Measurements from ENCODE around the gene PBX1. TPM values are rescaled to one million over a fixed set of nuclear protein-coding genes. Genes with fewer than 3 reads are reported as not detected.

PBX1 gene
- total and polyA plus RNA-seq, 10 of the 15 experiments (the other 5 are each of a cell fraction or from before 2014, with no cell fraction given) = 0.05 to 0.28 (median 0.11) TPM; not detected in 5

DNA sequence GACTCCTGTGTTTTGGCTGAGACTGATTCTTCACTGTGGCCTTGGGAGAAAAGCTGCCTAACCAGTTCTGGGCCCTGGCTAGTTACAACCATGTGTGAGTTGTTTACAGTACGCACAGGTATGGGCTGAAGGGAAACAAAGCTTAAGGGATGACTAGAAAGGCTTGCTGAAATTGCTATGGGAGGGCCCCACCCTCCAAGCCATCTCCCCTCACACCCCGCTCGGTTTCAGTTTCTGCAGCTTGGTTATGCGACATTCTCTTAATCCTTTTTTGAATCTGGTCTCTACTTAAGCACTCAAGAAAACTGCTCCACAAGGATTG lies 43.1 kb downstream of the PBX1 start:
- intact Hi-C loops (cut with micrococcal nuclease; ENCODE audit: unreplicated experiment) = no loop called here
- no peaks in the 10 kb centered on the region for H3K4me1 ChIP-seq (ENCODE audit: control insufficient read depth, insufficient read depth, low read length)
- no peak overlapping the region for H3K4me3 ChIP-seq
- ATAC-seq (no peak), DNase-seq (ENCODE audit: low read depth, low spot score) (no peak), FAIRE-seq (no peak)
- no peaks in the 10 kb centered on the region for H3K79me2 ChIP-seq (ENCODE audit: control insufficient read depth, insufficient read depth, low read length)
- no peaks in the 10 kb centered on the region for H4K20me1 ChIP-seq (ENCODE audit: control insufficient read depth, insufficient read depth)
- 77% methylated on average over 4 of the region's 4 CpGs for WGBS (ENCODE audit: insufficient coverage, insufficient replicate concordance, low lambda C conversion rate, missing lambda C conversion rate)
- RAD21 ChIA-PET (ENCODE audit: unreplicated experiment) = no interaction called here
- TF ChIP-seq KLF5 (IDR thresholded peaks at IDR 0.05; ENCODE audit: partially characterized antibody) (no peak), BCL11A (IDR thresholded peaks at IDR 0.05; ENCODE audit: low read depth, low read length) (no peak), STAT1 (conservative IDR thresholded peaks at IDR 0.05) (no peak)
- in situ Hi-C loops (cut with MboI) = no loop called here
- H3K36me3 ChIP-seq (ENCODE audit: control insufficient read depth in 2 of 2, insufficient read depth in 2 of 2, low read length in 1 of 2) = no peaks in the 10 kb centered on the region
- H3K9me3 ChIP-seq (replicated peaks; ENCODE audit: control insufficient read depth, insufficient read depth, low read length) = no peaks in the 10 kb centered on the region
- no peak overlapping the region for H2AFZ ChIP-seq (ENCODE audit: control insufficient read depth, low read depth, low read length)
- BruUV-seq (replicated peaks) = no TSS peak
- no peak overlapping the region for H3K27ac ChIP-seq (ENCODE audit: control insufficient read depth, insufficient read depth)
- POLR2A ChIA-PET = no interaction called here
- H3K27me3 ChIP-seq (replicated peaks in 1 of 2; ENCODE audit: control insufficient read depth in 2 of 2, insufficient read depth in 2 of 2, low read length in 1 of 2) = no peaks in the 10 kb centered on the region; a peak in 1 of 4 replicates
- H3K9ac ChIP-seq (ENCODE audit: control insufficient read depth, insufficient read depth, low read length) = no peak overlapping the region
- CTCF ChIA-PET = interaction anchor here (0.8 kb wide), 1 partner anchor 185 kb away, joined by 3 read pairs; no protein-coding TSS in a partner anchor
- SMC1A ChIA-PET (ENCODE audit: uncharacterized antibody, unreplicated experiment) = no interaction called here
- no peak overlapping the region for H3K4me2 ChIP-seq (ENCODE audit: control insufficient read depth, insufficient read depth)

DNA sequence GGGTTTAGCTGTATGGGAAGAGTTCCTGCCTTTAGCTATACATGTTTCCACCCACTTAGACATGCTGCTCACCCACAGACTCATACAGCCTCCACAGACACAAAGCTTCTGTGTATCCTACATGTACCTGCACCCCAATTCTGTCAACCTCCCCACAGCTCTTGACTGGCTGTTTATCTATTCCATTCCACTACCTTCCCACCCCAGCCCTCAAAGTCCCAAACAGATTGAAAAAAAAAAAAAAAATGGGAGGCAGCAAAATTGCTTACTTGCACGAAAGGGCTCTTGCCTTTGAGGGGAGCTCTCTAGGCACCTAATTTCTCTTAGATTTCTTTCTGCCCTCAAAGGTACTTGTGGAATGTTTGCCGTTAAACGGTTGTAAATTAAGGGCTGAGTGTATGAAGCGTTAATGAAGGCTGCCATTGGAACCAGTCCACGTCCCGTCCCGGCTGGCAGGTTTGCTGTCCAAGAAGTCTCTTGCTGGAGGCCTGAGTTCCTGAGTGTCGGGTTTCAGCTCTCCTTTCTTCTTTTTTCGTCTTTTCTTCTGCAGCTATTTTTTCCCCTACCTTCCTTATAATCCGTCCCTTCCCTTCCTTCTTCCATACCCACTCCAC lies 43.6 kb downstream of the PBX1 start:
- ChIA-PET RAD21 (ENCODE audit: unreplicated experiment) (no interaction called here), SMC1A (ENCODE audit: uncharacterized antibody, unreplicated experiment) (interaction anchor here (1.6 kb wide), 1 partner anchor 22 kb away, joined by 3 read pairs; no protein-coding TSS in a partner anchor), POLR2A (no interaction called here), CTCF (interaction anchor here (0.6 kb wide), 1 partner anchor 894 kb away, joined by 3 read pairs; no protein-coding TSS in a partner anchor)
- Histone ChIP-seq H3K4me2 (ENCODE audit: control insufficient read depth, insufficient read depth) (no peak overlapping the region), H3K9ac (ENCODE audit: control insufficient read depth, insufficient read depth, low read length) (no peak overlapping the region), H3K27ac (ENCODE audit: control insufficient read depth, insufficient read depth) (no peak overlapping the region), H3K4me3 (no peak overlapping the region), H3K9me3 (replicated peaks; ENCODE audit: control insufficient read depth, insufficient read depth, low read length) (no peaks in the 10 kb centered on the region), H3K79me2 (ENCODE audit: control insufficient read depth, insufficient read depth, low read length) (no peaks in the 10 kb centered on the region), H3K27me3 (replicated peaks in 1 of 2; ENCODE audit: control insufficient read depth in 2 of 2, insufficient read depth in 2 of 2, low read length in 1 of 2) (no peaks in the 10 kb centered on the region; a peak in 1 of 4 replicates), H2AFZ (ENCODE audit: control insufficient read depth, low read depth, low read length) (no peak overlapping the region), H3K4me1 (ENCODE audit: control insufficient read depth, insufficient read depth, low read length) (no peaks in the 10 kb centered on the region), H4K20me1 (ENCODE audit: control insufficient read depth, insufficient read depth) (no peaks in the 10 kb centered on the region), H3K36me3 (ENCODE audit: control insufficient read depth in 2 of 2, insufficient read depth in 2 of 2, low read length in 1 of 2) (no peaks in the 10 kb centered on the region)
- no peak for FAIRE-seq
- intact Hi-C loops (cut with micrococcal nuclease; ENCODE audit: unreplicated experiment) (no loop called here), in situ Hi-C loops (cut with MboI) (no loop called here)
- TF ChIP-seq DPF2 (IDR thresholded peaks at IDR 0.05) = no peak
- TF ChIP-seq, protein P1, sequence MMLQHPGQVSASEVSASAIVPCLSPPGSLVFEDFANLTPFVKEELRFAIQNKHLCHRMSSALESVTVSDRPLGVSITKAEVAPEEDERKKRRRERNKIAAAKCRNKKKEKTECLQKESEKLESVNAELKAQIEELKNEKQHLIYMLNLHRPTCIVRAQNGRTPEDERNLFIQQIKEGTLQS (IDR thresholded peaks at IDR 0.05; ENCODE audit: borderline replicate concordance, extremely low read depth, low read depth, low read length) = no peak
- no peak for TF ChIP-seq MTA2 (IDR thresholded peaks at IDR 0.05; ENCODE audit: low read depth)
- no peak for TF ChIP-seq BHLHE40 (IDR thresholded peaks at IDR 0.05; ENCODE audit: borderline replicate concordance in 1 of 2, low read depth in 2 of 2, low read length in 1 of 2)
- no peak for TF ChIP-seq POLR2A (IDR thresholded peaks at IDR 0.05; ENCODE audit: low read depth, low read length)
- no peak for TF ChIP-seq ZNF217 (IDR thresholded peaks at IDR 0.05)
- TF ChIP-seq ZSCAN29 (IDR thresholded peaks at IDR 0.05) = no peak
- TF ChIP-seq CEBPZ (IDR thresholded peaks at IDR 0.05; ENCODE audit: low read depth, low read length) = no peak
- TF ChIP-seq BACH1 (IDR thresholded peaks at IDR 0.05; ENCODE audit: borderline replicate concordance) = no peak
- ATAC-seq = no peak
- no TSS peak for BruUV-seq (replicated peaks)
- 18% methylated on average over 10 of the region's 10 CpGs for WGBS (ENCODE audit: insufficient coverage, insufficient replicate concordance, low lambda C conversion rate, missing lambda C conversion rate)
- no peak for DNase-seq (ENCODE audit: low read depth, low spot score)
